Panc1 (cell line): Measurements from ENCODE around the gene LIMS3. TPM values are rescaled to one million over a fixed set of nuclear protein-coding genes. Genes with fewer than 3 reads are reported as not detected.

ENCODE experiments used
- total RNA-seq: library from RNA; stranded (reverse); gene quantifications from one replicate; pipeline ENCODE4 v1.2.1, GENCODE V29; 2021; ENCODE audit not compliant: unreplicated experiment

The LIMS3 gene
- total RNA-seq, 1 experiment from 2014 or later: 2.6 TPM

Other genes starting within 250 kb of the LIMS3 start
- 97.9 TPM for gene RGPD5, start 104.4 kb upstream of the LIMS3 start, total RNA-seq
- 159 TPM for gene MALL, start 217.1 kb downstream of the LIMS3 start, total RNA-seq